ENCODE results near the gene CCT2.

CCT2 gene

DNA sequence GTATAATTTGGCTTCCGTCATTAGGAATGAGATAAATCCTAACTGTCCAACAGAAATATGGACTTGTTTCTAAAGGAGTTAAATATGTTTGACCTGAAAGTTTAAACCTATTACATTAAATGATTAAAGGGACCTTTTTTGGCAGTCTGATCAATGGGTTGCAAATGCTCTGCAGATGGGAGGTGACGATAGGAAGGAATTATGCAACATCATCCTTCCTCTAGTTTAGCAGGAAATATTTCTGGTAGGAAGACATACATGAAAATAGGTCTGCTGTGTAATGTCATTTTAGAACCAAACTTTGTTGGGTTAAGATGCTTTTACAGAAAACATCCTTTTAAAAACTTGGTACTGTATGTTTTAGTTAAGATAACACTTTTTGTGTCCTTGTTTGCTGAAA, 22.9 kb downstream of the CCT2 start:
- no peak overlapping the region for H3K4me3 ChIP-seq (ENCODE audit: low read depth in 1 of 5, low read length in 5 of 5)
- H3K4me1 ChIP-seq (ENCODE audit: control insufficient read depth in 5 of 5, insufficient read depth in 5 of 5, low read length in 5 of 5) = no peaks in the 10 kb centered on the region
- H3K9ac ChIP-seq (ENCODE audit: low read length in 5 of 5) = no peak overlapping the region
- H3K27ac ChIP-seq (ENCODE audit: low read depth, low read length) = no peak overlapping the region
- H3K9me3 ChIP-seq (ENCODE audit: control insufficient read depth in 5 of 5, low read length in 5 of 5) = no peaks in the 10 kb centered on the region
- H3K36me3 ChIP-seq (ENCODE audit: control insufficient read depth in 5 of 5, insufficient read depth in 5 of 5, low read length in 5 of 5) = peaks cover 4 to 5% (median 5%) of the 10 kb centered on the region in 5 donors
- H3K27me3 ChIP-seq (ENCODE audit: control insufficient read depth in 5 of 5, insufficient read depth in 4 of 5, low read length in 5 of 5) = peaks cover 0 to 3% (median 0%) of the 10 kb centered on the region in 5 donors

DNA sequence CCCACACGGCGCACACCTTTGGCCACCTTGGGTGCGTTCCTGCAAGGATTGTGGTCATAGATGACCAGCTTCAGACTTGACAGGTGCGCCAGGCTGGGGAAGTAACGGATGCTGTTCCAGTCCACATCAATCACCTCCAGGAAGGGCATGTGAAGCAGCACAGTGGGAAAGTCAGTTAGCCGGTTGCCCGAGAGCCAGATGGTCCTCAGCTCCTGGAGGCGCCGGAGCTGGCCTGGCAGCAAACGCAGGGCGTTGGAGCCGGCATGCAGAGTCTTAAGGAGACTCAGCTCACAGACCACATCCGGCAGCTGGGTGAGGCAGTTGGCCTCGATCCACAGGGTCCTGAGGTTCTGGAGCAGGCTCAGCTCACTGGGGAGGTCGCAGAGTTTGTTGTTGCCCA, 24.9 kb downstream of the CCT2 start:
- H3K9ac ChIP-seq (ENCODE audit: low read length in 5 of 5) = no peak overlapping the region
- H3K9me3 ChIP-seq (ENCODE audit: control insufficient read depth in 5 of 5, low read length in 5 of 5) = no peaks in the 10 kb centered on the region
- no peak overlapping the region for H3K27ac ChIP-seq (ENCODE audit: low read depth, low read length)
- no peak overlapping the region for H3K4me3 ChIP-seq (ENCODE audit: low read depth in 1 of 5, low read length in 5 of 5)
- H3K27me3 ChIP-seq (ENCODE audit: control insufficient read depth in 5 of 5, insufficient read depth in 4 of 5, low read length in 5 of 5) = peaks cover 0 to 3% (median 0%) of the 10 kb centered on the region in 5 donors
- H3K36me3 ChIP-seq (ENCODE audit: control insufficient read depth in 5 of 5, insufficient read depth in 5 of 5, low read length in 5 of 5) = no peaks in the 10 kb centered on the region
- H3K4me1 ChIP-seq (ENCODE audit: control insufficient read depth in 5 of 5, insufficient read depth in 5 of 5, low read length in 5 of 5) = no peaks in the 10 kb centered on the region

DNA sequence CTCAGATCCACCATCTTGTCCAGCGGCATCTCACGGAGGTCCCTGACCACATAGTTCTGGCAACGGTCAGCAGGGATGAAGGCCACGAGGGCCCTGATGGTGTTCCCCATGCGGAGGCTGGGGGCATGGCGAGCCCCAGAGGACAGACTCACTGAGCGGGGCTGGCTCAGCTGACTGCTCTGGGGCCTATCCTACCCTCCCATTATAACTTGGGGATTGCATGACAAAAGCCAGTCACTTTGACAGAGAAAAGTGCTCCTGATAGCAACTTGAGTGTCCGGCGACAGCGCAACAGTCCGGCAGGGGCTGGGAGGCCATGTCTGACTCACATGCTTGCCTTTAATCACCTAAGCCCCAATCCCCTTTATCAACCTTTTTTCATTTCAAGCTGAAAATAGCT, 25.5 kb downstream of the CCT2 start, which contains the start of gene LRRC10:
Gene LRRC10, minus strand, starts transcription at position 179 of the 400 bp plus-strand sequence. Its CDS starts 69 bp downstream, at position 110.
- H3K4me1 ChIP-seq (ENCODE audit: control insufficient read depth in 5 of 5, insufficient read depth in 5 of 5, low read length in 5 of 5) = no peaks in the 10 kb centered on the region
- H3K36me3 ChIP-seq (ENCODE audit: control insufficient read depth in 5 of 5, insufficient read depth in 5 of 5, low read length in 5 of 5) = no peaks in the 10 kb centered on the region
- peaks cover 0 to 3% (median 0%) of the 10 kb centered on the region in 5 donors for H3K27me3 ChIP-seq (ENCODE audit: control insufficient read depth in 5 of 5, insufficient read depth in 4 of 5, low read length in 5 of 5)
- H3K9me3 ChIP-seq (ENCODE audit: control insufficient read depth in 5 of 5, low read length in 5 of 5) = no peaks in the 10 kb centered on the region
- H3K4me3 ChIP-seq (ENCODE audit: low read depth in 1 of 5, low read length in 5 of 5) = no peak within 1 kb of the TSS
- H3K9ac ChIP-seq (ENCODE audit: low read length in 5 of 5) = no peak within 1 kb of the TSS
- H3K27ac ChIP-seq (ENCODE audit: low read depth, low read length) = no peak within 1 kb of the TSS

DNA sequence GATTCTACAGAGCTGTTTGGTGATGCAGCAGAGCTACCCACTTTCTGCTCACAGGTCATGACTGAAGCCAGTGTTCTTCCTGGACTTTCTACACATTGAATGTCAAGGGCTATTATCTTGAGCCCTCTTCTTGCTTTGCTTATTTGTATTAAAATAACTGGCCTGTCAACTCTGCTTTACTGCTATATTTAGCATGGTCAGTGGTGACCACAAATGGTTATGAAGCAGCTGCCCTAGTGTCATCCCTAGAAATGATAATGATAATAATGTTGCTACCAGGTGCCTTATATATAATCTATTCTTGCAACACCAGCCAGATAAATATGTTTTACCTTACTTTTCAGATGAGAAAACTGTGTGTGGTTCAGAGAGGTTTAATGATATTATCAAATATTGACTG, 28.1 kb downstream of the CCT2 start:
- H3K9ac ChIP-seq (ENCODE audit: low read length in 5 of 5) = no peak overlapping the region
- no peak overlapping the region for H3K27ac ChIP-seq (ENCODE audit: low read depth, low read length)
- no peak overlapping the region for H3K4me3 ChIP-seq (ENCODE audit: low read depth in 1 of 5, low read length in 5 of 5)
- no peaks in the 10 kb centered on the region for H3K9me3 ChIP-seq (ENCODE audit: control insufficient read depth in 5 of 5, low read length in 5 of 5)
- peaks cover 0 to 3% (median 0%) of the 10 kb centered on the region in 5 donors for H3K27me3 ChIP-seq (ENCODE audit: control insufficient read depth in 5 of 5, insufficient read depth in 4 of 5, low read length in 5 of 5)
- no peaks in the 10 kb centered on the region for H3K36me3 ChIP-seq (ENCODE audit: control insufficient read depth in 5 of 5, insufficient read depth in 5 of 5, low read length in 5 of 5)
- H3K4me1 ChIP-seq (ENCODE audit: control insufficient read depth in 5 of 5, insufficient read depth in 5 of 5, low read length in 5 of 5) = no peaks in the 10 kb centered on the region

DNA sequence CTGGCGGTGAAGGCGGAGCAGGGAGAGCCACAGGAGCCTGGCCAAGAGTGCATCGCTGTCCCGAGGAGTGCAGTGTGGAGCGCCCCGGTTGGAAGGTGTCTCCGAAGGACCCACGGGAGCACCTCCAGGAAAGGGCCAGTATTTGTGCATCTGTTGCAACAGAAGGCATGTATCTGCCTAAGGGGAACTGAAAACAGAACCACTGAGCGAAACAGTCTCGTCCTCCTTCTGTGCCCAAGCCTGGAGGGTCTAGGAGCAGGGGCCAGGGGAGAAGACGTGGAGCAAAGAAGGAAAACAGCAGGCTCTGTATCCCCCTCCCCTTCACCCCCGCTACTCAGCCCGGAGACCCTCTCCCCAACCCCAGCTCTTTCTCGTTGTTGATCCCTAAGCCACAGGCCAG, 30.8 kb downstream of the CCT2 start:
- no peaks in the 10 kb centered on the region for H3K9me3 ChIP-seq (ENCODE audit: control insufficient read depth in 5 of 5, low read length in 5 of 5)
- no peak overlapping the region for H3K4me3 ChIP-seq (ENCODE audit: low read depth in 1 of 5, low read length in 5 of 5)
- peaks cover 0 to 2% (median 0%) of the 10 kb centered on the region in 5 donors for H3K27me3 ChIP-seq (ENCODE audit: control insufficient read depth in 5 of 5, insufficient read depth in 4 of 5, low read length in 5 of 5)
- no peaks in the 10 kb centered on the region for H3K4me1 ChIP-seq (ENCODE audit: control insufficient read depth in 5 of 5, insufficient read depth in 5 of 5, low read length in 5 of 5)
- no peak overlapping the region for H3K9ac ChIP-seq (ENCODE audit: low read length in 5 of 5)
- H3K27ac ChIP-seq (ENCODE audit: low read depth, low read length) = no peak overlapping the region
- H3K36me3 ChIP-seq (ENCODE audit: control insufficient read depth in 5 of 5, insufficient read depth in 5 of 5, low read length in 5 of 5) = no peaks in the 10 kb centered on the region

DNA sequence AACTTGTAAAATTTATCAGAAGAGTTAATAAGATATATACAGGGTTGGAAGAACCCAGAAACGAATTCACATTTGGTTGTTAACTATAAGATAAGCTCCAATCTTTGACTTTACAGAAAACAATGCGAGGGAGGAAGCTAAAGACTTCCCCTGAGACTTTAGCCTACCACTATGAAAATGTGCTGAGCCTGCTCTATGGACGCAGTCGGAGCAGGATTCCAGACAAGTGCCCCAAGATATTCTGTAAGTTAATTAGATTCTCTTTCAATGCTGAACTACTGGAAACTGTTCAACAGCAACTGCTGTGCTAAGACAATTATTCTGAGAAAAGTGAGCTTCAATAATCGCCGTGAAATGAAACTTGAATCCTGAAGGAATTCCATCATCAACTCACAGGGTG, 33.8 kb downstream of the CCT2 start:
- H3K27me3 ChIP-seq (ENCODE audit: control insufficient read depth in 5 of 5, insufficient read depth in 4 of 5, low read length in 5 of 5) = peaks cover 0 to 2% (median 0%) of the 10 kb centered on the region in 5 donors
- H3K27ac ChIP-seq (ENCODE audit: low read depth, low read length) = no peak overlapping the region
- no peaks in the 10 kb centered on the region for H3K9me3 ChIP-seq (ENCODE audit: control insufficient read depth in 5 of 5, low read length in 5 of 5)
- no peaks in the 10 kb centered on the region for H3K36me3 ChIP-seq (ENCODE audit: control insufficient read depth in 5 of 5, insufficient read depth in 5 of 5, low read length in 5 of 5)
- no peaks in the 10 kb centered on the region for H3K4me1 ChIP-seq (ENCODE audit: control insufficient read depth in 5 of 5, insufficient read depth in 5 of 5, low read length in 5 of 5)
- H3K9ac ChIP-seq (ENCODE audit: low read length in 5 of 5) = no peak overlapping the region
- H3K4me3 ChIP-seq (ENCODE audit: low read depth in 1 of 5, low read length in 5 of 5) = no peak overlapping the region

DNA sequence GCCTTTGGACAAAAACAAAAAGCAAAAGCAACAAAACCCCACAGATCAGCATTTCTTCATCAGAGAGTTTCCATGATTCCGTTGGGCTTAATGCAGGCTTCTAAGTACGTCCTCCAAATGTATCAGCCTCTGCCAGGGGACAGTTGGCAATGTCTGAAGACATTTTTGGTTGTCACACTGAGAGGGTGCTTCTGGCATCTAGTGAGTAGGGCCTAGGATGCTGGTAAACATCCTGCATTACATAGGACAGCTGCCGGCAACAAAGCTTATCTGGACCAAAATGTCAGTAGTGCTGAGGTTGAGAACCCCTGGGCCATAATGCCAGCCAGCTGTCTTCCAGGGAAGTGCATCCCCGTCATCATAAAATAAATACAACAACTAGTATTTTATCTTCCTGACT, 34.8 kb downstream of the CCT2 start:
- Histone ChIP-seq H3K36me3 (ENCODE audit: control insufficient read depth in 5 of 5, insufficient read depth in 5 of 5, low read length in 5 of 5) (no peaks in the 10 kb centered on the region), H3K27me3 (ENCODE audit: control insufficient read depth in 5 of 5, insufficient read depth in 4 of 5, low read length in 5 of 5) (peaks cover 0 to 2% (median 0%) of the 10 kb centered on the region in 5 donors), H3K4me1 (ENCODE audit: control insufficient read depth in 5 of 5, insufficient read depth in 5 of 5, low read length in 5 of 5) (no peaks in the 10 kb centered on the region), H3K9ac (ENCODE audit: low read length in 5 of 5) (no peak overlapping the region), H3K9me3 (ENCODE audit: control insufficient read depth in 5 of 5, low read length in 5 of 5) (no peaks in the 10 kb centered on the region), H3K27ac (ENCODE audit: low read depth, low read length) (no peak overlapping the region), H3K4me3 (ENCODE audit: low read depth in 1 of 5, low read length in 5 of 5) (no peak overlapping the region)

DNA sequence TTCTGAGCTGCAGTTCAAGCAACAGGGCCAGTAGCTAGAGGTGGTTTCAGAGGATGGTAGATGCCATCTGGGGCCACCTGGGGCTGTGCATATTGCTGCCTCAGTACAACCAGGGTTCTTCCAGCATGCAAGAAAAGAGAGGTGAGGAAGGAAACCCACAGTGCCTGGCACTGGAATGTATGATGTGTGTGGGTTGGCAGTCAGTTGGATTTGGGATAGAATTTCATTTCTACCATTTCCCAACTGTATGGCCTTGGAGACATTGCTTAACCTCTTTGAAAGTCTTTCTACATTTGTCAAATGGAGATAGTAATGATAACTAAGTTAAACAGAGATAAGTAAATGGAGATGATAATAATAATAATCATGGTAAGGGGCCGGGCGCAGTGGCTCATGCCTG, 35.7 kb downstream of the CCT2 start:
- no peak overlapping the region for H3K4me3 ChIP-seq (ENCODE audit: low read depth in 1 of 5, low read length in 5 of 5)
- peaks cover 0 to 2% (median 0%) of the 10 kb centered on the region in 5 donors for H3K27me3 ChIP-seq (ENCODE audit: control insufficient read depth in 5 of 5, insufficient read depth in 4 of 5, low read length in 5 of 5)
- H3K9me3 ChIP-seq (ENCODE audit: control insufficient read depth in 5 of 5, low read length in 5 of 5) = no peaks in the 10 kb centered on the region
- H3K27ac ChIP-seq (ENCODE audit: low read depth, low read length) = no peak overlapping the region
- H3K36me3 ChIP-seq (ENCODE audit: control insufficient read depth in 5 of 5, insufficient read depth in 5 of 5, low read length in 5 of 5) = no peaks in the 10 kb centered on the region
- no peak overlapping the region for H3K9ac ChIP-seq (ENCODE audit: low read length in 5 of 5)
- H3K4me1 ChIP-seq (ENCODE audit: control insufficient read depth in 5 of 5, insufficient read depth in 5 of 5, low read length in 5 of 5) = no peaks in the 10 kb centered on the region

DNA sequence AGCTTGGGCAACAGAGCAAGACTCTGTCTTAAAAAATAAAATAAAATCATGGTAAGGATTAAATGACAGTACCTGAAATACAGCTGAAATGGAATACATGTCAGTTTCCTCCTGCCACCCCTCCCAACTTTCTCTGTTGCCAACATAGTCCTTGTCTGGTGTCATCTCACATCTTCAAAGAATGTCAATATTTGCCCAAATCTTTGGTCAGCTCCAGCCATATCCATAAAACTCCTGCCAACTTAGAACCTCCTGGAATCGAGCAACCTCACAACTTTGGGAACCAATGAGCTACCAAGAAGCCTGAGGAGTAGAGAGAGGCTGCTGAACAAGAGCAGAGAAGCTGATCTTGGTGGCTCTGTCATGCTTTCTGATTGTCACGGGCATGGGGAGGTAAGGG, 36.3 kb downstream of the CCT2 start:
- H3K27ac ChIP-seq (ENCODE audit: low read depth, low read length) = no peak overlapping the region
- peaks cover 0 to 2% (median 0%) of the 10 kb centered on the region in 5 donors for H3K27me3 ChIP-seq (ENCODE audit: control insufficient read depth in 5 of 5, insufficient read depth in 4 of 5, low read length in 5 of 5)
- H3K36me3 ChIP-seq (ENCODE audit: control insufficient read depth in 5 of 5, insufficient read depth in 5 of 5, low read length in 5 of 5) = no peaks in the 10 kb centered on the region
- no peak overlapping the region for H3K4me3 ChIP-seq (ENCODE audit: low read depth in 1 of 5, low read length in 5 of 5)
- H3K9me3 ChIP-seq (ENCODE audit: control insufficient read depth in 5 of 5, low read length in 5 of 5) = no peaks in the 10 kb centered on the region
- H3K9ac ChIP-seq (ENCODE audit: low read length in 5 of 5) = no peak overlapping the region
- H3K4me1 ChIP-seq (ENCODE audit: control insufficient read depth in 5 of 5, insufficient read depth in 5 of 5, low read length in 5 of 5) = no peaks in the 10 kb centered on the region

DNA sequence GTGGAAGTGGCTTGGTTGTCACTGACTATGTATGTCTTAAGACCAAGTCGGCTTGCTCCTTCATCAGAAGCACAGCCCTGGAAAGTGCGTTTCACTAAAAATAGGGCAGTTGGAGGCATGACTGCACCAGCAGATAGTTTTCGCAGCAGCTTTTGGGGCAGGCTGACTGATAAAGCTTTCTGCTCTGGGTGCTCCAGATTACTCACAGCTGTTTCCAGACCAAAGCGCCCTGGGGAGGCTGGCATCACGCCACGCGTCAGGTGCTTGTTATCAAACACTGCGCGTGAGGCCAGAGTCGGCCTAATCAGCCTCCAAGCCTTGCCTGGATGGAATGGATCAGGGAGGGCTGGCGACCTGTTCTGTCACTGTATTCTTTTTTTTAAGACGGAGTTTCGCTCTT, 38.7 kb downstream of the CCT2 start:
- H3K4me3 ChIP-seq (ENCODE audit: low read depth in 1 of 5, low read length in 5 of 5) = no peak overlapping the region
- H3K9ac ChIP-seq (ENCODE audit: low read length in 5 of 5) = no peak overlapping the region
- H3K4me1 ChIP-seq (ENCODE audit: control insufficient read depth in 5 of 5, insufficient read depth in 5 of 5, low read length in 5 of 5) = no peaks in the 10 kb centered on the region
- H3K9me3 ChIP-seq (ENCODE audit: control insufficient read depth in 5 of 5, low read length in 5 of 5) = no peaks in the 10 kb centered on the region
- no peaks in the 10 kb centered on the region for H3K36me3 ChIP-seq (ENCODE audit: control insufficient read depth in 5 of 5, insufficient read depth in 5 of 5, low read length in 5 of 5)
- H3K27me3 ChIP-seq (ENCODE audit: control insufficient read depth in 5 of 5, insufficient read depth in 4 of 5, low read length in 5 of 5) = no peaks in the 10 kb centered on the region
- H3K27ac ChIP-seq (ENCODE audit: low read depth, low read length) = no peak overlapping the region

DNA sequence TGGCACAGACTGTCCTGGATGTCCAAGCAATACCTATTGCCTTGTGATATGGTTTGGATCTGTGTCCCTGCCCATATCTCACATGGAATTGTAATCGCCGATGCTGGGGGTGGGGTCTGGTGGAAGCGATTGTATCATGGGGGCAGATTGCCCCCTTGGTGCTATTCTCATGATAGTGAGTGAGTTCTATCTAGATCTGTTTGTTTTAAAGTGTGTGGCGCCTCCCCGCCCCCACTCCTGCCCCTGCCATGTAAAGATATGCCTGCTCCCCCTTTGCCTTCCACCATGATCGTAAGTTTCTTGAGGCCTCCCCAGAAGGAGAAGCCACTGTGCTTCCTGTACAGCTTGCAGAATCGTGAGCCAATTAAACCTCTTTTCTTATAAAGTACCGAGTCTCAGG, 42.2 kb downstream of the CCT2 start:
- Histone ChIP-seq H3K9ac (ENCODE audit: low read length in 5 of 5) (no peak overlapping the region), H3K4me3 (ENCODE audit: low read depth in 1 of 5, low read length in 5 of 5) (no peak overlapping the region), H3K27ac (ENCODE audit: low read depth, low read length) (no peak overlapping the region), H3K36me3 (ENCODE audit: control insufficient read depth in 5 of 5, insufficient read depth in 5 of 5, low read length in 5 of 5) (no peaks in the 10 kb centered on the region), H3K27me3 (ENCODE audit: control insufficient read depth in 5 of 5, insufficient read depth in 4 of 5, low read length in 5 of 5) (no peaks in the 10 kb centered on the region), H3K4me1 (ENCODE audit: control insufficient read depth in 5 of 5, insufficient read depth in 5 of 5, low read length in 5 of 5) (no peaks in the 10 kb centered on the region), H3K9me3 (ENCODE audit: control insufficient read depth in 5 of 5, low read length in 5 of 5) (no peaks in the 10 kb centered on the region)

All from subcutaneous abdominal adipose tissue (tissue), 5 donors.